Left forelimb (tissue), 1 donor: Measurements from ENCODE around the gene XPO5.

ENCODE experiments used
- DNase-seq: peaks from one replicate; pipeline ENCODE4 v3.0.0-alpha.2; 2018; ENCODE audit warnings: low spot score

The XPO5 gene

DNA sequence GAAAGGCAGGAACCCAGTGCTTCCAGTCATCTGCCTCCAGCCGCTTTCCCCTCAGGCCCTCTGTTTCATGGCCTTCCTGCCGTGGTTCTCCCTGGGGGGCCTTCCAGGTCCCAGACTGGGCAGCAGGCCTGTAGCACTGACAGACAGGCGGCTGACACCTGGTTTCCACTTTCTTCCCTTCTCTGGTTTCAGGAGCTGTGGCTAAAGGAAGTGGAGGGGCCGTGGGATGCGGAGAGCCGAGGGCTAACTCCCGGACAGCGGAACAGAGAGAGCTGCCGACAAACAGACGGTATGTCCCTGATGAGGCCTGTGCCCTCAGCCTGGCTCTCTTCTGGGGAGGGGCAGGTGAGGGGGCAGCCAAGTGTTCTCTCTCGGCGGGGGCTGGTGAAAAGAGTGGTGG lies 78.1 kb downstream of the XPO5 start:
- no peak for DNase-seq

GRCh38 chr6:43497129-43497396 lies 78.8 kb downstream of the XPO5 start:
- DNase-seq, result no peak

GRCh38 chr6:43496370-43497128 lies 79.3 kb downstream of the XPO5 start:
- no peak for DNase-seq

GRCh38 chr6:43495409-43495941 lies 80.4 kb downstream of the XPO5 start:
- no peak for DNase-seq

- no peak for DNase-seq
Measured at GRCh38 chr6:43494766-43495165, 81.1 kb downstream of the XPO5 start.

DNA sequence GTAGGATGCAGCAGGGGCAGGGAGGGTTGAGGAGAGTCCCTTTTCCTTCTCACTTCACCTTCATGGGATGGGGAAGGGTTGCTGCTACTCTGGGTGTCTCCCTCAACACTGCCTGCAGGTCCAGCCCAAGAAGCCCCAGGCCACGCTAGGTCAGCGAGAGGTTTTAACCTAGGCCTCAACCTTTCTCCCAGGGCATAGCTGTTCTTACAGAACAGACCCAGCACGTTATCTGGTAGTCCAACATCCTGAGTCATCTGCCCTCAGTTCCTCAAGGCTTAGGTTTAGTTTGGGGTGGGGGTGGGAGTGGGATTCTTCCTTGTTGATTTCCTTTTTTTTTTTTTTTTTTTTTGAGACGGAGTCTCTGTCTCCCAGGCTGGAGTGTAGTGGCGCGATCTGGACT lies 81.5 kb downstream of the XPO5 start:
- no peak for DNase-seq

- DNase-seq, result no peak
Measured at GRCh38 chr6:43493833-43494232, 82.0 kb downstream of the XPO5 start.

- no peak for DNase-seq
Measured at GRCh38 chr6:43493230-43493629, 82.6 kb downstream of the XPO5 start.

GRCh38 chr6:43492673-43493072 lies 83.2 kb downstream of the XPO5 start:
- no peak for DNase-seq

DNA sequence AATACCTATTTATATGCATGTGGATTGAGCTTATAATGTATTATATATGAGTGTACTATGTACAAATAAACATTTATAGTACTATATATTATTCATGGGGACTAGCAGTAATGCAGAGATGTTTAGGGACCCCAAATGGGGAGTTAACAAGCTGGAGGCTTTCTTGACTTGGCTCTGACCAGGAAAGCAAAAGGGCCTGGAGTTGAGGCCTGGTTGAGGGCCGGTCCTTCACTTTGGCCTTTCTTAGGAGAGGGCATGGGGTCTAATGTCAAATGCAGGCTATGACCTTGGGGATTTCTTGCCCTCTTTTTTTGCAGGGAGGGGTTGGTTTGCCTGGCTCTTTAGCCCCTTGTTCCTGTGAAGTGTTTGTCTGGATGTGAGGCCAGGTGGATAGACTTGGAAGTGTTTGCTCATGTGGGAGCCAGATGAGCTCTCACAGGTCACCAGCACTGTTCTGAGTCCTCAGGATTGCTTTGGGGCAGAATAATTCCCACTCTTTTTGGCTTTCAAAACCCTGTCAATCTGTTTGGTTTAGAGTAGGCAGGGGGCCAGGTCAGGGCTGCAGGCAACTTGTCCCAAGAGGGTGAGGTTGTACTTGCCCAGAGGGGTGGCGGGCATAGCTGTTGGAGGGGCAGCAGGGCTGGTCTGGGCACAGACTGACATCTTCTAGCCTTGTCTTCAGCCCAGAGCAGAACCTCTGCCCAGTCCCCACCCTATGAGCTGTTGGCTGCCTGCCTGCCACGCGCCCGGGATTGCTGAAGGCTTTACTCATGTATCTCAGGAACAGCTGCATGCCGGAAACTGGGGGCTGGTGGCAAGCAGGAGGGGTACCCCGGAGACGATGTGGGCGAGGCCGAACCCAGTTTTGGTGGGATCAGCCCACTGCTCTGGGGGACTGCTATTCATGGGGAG lies 83.8 kb downstream of the XPO5 start:
- DNase-seq, result no peak

DNA sequence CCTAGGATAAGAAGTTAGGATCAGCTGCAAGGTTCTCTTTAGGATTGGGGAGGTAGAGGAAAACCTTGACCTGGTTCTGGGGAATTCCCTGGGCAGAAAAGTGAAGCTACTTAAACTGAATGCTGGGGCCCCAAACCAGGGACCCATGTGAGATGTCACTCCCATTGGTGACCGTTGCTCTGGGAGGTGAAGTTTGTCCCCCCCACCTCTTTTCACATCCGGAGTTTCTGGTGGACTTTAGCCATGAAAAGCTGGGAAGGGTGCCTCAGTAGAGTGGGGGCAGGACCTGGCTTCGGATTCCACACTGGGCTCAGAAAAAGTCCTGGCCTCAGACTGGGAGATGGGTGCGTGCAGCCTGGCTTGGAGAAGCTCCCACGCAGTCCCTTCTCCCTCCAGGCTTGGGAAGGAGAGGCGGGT lies 85.3 kb downstream of the XPO5 start:
- no peak for DNase-seq

- DNase-seq, result no peak
Measured at GRCh38 chr6:43489277-43490072, 86.4 kb downstream of the XPO5 start.

DNA sequence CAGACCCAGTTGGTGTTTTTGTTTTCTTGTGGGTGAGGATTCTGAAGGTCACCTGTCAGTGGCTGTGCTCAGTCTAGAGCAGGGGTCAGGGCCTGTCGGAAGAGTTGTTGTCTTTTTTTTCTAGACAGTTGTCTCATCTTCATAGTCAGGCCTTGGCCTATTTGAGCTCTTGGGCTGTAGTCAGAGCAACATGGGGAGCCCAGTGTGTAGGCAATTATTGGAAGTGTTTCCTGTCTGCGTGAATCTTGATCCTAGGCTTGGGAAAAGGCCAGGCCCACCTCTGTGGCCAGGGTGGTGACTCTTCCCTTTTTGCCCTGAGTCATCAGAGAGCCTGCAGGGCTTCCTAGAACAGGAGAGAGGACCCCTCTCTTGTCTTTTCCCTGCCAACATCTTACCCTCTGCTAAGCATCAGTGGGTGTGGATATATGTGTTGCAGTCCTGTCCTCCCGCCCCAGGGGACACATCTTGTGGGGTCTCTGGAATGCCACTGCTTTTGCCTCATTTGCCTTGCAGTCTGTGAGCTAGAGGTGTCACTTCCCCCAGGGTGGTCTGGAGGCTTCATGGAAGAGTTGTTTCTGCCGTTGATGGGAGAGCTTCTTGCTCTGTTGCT lies 87.1 kb downstream of the XPO5 start:
- DNase-seq, result no peak

DNA sequence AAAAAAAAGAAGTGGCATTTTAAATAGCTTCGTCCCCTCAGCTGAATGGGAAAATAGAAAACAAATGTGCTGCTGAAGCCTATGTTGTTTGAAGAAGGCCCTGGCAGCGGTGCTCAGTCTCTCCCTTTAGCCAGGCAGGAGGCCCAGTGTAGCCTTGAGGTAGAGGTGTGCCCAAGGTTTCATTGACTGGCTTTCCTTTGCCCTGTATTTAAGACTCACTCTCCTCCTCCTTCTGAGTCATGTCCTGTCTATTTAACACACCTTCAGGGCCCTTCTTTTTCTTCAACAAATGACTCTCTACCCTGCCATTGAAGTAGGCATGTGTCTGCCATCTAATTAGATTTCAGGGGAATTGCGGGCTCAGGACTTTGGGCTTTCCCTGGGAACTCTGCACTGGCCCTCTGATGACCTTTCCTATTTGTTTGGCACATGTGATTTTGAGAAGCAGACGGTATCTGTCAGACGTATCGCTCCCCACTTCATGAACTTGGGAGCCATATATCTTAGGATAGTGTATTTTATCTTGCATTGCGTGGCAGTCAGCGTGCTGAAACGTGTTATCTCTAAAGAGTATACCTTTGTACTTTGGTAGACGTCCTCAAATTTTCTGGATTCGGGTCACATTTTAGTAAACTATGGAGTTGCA lies 94.1 kb downstream of the XPO5 start:
- no peak for DNase-seq

GRCh38 chr6:43481075-43481474 lies 94.8 kb downstream of the XPO5 start:
- DNase-seq, result no peak

- no peak for DNase-seq
Measured at GRCh38 chr6:43478008-43478372, 97.8 kb downstream of the XPO5 start.

DNA sequence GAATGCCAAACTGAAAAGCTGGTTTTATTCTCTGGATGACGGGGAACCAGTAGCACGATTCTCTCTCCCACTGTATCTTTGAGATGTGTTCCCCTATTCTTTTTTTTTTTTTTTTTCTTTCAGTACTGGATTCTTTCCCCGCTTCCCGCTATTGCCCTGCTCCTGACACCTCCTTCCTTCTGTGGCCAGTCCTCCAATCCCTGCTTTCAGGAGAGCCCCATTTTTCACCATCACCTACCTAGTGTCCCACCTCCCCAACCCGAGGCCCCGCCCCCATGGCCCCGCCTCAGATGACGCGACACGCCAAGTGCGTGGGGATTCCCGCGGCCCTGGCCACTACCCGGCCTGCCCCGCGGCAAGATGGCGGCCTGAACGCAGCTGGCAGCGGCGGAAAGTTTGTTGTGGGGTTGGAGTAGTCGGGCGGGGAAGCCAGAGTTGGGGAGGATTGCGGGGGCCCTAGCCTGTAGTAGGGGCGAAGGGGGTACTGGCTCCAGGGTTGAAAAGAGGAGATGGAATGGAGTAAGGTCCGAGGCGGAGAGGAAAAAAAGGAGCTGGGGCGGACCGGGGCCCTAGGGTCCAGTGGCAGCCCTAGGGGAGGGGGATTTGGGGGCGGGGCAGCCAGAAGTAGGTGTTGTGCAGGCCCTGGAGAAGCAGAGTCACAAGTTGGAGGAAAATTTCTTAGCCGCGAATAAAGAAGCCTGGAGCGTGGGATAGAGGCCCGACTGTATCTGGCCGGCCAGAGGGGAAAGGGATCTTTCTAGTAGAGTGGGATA lies 98.4 kb downstream of the XPO5 start, which contains the start of gene TJAP1:
Gene TJAP1 (plus strand): TSS at position 336 of the 773 bp plus-strand sequence. CDS start 21,432 bp downstream, outside the sequence.
- peak; percentile 97 for DNase-seq

DNA sequence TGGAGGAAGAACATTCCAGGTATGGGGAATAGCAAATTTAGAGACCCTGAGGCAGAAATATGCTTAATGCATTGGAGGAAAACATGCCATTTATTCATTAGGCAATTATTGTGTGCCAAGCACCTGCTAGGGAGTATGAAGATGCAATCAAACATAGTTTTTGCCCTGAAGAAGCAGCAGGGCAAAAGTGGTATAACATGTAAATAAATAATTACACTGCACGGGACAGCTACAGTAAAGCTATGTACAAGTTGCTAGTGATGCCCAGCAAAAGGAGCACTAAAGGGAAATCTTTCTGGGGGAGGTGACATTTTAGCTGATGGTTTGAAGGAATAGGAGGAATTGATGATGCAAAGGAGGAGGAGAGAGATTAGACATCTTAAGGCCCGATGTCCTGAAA lies 99.1 kb downstream of the XPO5 start:
- no peak for DNase-seq

DNA sequence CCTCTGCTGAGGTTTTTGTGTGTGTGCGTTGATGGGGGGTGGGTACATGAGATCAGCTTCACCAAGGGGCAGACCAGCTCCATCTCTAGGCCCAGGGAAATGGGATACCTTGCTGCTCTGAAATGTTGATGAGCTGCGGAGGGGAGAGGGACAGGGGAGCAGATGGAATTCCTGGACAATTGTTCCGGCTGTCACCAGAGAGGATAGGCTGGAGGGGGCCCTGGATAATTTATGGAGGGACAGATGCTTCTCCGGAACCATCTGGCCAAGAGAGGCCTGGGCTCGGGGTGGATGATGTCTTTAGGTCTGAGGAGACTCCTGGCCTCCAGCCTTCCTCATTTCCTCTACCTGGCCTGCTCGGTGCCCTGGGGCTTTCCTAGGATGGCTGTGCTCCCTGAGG lies 100.3 kb downstream of the XPO5 start:
- DNase-seq, result no peak

GRCh38 chr6:43472515-43472914 lies 103.3 kb downstream of the XPO5 start:
- no peak for DNase-seq
